GM19043 (cell line): ENCODE results near the gene FAM110A.
"Not testable (repeated sequence)": the region's sequence is repeated elsewhere in the genome, so short reads cannot be mapped to it uniquely, and the experiment has no call there.

ENCODE experiments used
- ATAC-seq: cut with Tn5 transposase; IDR thresholded peaks from one replicate; pipeline ENCODE4 v1.9.1; 2021; ENCODE audit warnings: low read depth; ENCODE audit not compliant: unreplicated experiment

FAM110A gene

DNA sequence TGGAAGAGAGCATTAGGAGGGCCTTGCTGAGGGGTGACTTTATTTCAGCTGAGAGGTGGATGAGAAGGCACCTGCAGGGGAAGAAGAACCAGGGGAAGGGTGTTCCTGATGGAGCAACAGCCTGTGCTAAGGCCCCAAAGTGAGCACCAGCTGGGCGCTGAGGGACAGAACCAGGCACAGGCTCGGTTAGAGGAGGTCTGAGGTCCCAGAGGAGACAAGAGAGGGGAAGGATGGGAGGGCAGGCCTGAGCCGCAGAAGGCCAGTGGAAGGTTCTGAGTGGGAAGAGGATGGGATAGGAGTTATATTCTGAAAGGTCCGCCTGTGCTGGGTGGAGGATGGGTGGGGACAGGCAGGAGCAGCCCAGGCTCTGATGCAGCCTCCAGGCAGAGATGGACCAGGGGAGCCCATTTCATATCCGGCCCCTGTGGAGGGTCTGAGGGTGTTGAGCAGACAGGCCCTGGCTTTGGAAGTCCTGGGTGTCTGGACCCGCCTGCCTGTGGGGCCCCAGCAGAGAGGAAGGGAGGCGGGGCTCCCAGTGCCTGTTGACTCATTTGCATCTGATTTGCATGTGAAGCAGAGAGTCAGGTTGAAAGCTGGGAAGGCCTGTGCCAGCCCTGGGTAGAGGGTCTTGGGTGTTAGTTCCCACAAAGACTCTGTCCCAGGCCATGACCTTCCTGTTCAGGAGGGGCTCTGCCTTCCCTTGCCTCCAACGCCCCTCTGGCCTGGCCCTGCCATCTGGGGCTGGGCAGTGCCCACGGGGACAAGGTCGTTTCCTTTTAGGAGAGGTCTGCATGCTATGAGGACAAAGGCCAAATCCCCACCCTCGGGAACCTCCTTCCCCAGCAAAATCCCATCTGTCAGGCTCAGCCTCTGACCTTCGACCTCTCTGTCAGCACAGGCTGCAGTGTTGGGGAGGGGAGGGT is 10.6 kb upstream of the FAM110A start:
- ATAC-seq: no peak

DNA sequence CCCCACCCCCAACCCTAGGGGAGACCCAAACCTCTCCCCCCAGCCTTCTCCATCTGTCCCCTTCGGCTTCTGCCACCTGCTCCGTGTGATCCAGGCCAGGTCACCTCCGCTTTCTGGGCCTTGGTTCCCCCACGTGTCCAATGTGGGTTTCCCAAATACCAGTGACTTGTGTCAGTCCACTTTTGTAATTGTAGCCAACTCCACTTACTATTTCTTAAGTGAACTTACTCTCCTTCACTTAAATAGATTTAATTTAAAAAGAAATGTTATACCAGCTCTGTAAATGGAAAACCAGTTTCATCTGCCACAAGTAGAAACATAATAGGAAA is 10.0 kb upstream of the FAM110A start:
- ATAC-seq: no peak

DNA sequence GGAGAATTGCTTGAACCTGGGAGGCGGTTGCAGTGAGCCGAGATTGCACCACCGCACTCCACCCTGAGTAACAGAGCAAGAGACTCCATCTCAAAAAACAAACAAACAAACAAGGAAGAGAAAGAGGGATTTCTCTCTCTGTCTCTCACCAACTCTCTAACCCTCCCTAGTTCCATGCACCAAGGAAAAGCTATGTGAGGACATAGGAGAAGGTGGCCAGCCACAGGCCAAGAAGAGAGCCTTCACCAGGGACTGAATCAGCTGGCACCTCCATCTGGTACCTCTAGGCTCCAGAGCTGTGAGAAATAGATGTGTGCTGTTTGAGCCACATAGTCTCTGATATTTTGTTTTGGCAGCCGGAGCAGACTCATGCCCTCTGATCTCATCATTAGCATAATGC is 9.0 kb upstream of the FAM110A start:
- ATAC-seq: no peak

DNA sequence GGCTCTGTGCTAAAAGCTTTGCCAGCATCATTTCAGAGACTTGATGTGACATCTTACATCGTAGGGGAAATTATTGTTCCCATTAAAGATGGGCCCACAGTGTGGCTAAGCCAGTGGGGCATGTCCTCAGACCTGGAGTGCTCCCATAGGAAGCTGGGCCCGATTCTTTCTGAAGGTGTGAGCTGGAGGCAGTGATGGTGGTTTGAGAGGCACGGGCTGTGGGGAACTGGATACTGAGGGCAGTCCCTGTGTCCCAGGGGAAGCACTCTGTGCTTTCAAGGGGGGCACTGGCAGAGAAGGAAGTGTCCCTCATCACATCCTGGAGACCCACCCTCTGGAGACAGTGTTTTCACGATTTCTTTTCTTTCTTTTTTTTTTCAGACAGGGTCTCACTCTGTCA is 8.6 kb upstream of the FAM110A start:
- no peak for ATAC-seq

DNA sequence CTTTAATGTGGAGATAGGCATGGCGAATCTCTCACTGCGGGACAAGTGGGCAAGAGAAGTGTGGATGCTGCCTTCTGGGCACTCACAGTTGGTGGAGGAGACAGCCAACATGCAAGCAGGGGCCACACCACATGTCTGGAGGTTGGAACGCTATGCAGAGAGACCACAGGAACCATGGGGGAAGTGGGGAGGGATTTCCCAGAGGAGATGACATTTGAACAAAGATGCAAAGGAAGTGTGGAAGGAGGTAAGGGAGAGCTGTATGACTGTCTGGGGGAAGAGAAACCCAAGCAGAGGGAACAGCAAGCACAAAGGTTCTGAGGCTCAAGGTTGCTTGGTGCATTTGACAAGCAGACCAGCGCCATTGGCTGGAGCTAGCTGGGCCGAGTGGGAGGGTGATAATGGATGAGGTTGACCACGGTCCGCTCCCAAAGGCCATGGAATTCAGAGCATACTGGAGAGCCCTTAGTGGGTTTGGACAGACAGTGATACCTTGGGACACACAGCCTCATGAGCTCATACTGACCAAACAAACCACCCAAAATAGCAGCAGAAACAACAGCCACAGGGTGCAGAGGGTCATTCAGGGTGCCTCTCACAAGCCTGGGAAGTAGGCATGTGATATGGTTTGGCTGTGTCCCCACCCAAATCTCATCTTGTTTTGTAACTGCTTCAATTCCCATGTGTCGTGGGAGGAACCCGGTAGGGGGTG is 7.6 kb upstream of the FAM110A start:
- no peak for ATAC-seq

DNA sequence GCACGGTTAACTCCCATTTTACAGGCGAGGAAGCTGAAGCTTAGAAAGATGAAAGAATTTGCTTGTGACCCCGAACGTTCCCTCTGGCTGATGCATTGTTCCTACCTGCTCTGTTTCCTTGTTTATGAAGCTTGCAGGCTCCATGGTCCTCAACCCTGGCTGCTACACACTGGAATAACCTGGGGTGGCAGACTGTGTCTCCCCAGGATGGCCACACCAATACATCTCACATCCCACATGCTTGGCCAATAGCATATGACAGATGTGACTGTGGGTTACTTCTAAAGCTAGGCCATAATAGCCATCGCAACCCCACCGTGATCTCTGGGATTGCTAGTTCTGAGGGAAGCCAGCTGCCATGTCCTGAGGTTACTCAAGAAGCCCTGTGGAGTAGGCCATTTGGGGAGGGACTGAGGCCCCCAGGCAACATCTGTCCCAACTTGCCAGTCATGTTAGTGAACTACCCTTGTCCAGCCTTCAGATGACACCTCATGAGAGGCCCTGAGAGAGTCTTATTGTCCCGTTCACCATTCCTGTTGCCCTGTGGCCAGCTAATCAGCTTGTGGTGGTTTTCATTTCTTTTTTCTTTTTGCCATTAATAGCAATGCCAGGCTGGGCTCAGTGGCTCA is 6.7 kb upstream of the FAM110A start:
- no peak for ATAC-seq

DNA sequence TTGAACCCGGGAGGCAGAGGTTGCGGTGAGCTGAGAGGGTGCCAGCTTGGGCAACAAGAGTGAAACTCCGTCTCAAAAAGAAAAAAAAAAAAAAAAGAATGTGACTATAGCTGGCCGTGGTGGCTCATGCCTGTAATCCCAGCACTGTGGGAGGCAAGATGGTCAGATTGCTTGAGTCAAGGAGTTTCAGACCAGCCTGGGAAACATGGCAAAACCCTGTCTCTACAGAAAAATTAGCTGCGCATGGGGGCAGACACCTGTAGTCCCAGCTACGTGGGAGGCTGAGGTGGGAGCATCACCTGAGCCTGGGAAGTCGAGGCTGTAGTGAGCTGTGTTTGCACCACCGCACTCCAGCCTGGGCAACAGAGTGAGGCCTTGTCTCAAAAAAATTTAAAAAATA is 5.5 kb upstream of the FAM110A start:
- not testable (repeated sequence) for ATAC-seq

DNA sequence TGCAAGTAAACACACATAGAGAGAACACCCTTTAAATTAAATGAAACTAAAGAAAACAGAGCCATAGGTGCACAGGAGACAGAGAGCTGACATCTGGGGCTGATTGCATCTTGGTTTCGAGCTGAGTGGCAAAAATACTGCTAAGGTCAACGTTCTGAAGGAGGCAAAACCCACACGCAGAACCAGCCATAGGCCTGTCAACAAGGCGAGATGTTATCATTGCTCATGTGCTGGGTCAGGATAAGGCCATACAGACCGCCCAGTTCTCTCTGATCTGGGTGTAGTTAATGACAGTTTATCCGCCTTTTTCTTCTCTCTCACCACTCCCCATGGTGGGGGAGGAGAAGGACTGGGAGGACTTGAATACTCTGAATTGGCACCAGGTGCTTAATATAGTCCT is 4.5 kb upstream of the FAM110A start:
- ATAC-seq: no peak

DNA sequence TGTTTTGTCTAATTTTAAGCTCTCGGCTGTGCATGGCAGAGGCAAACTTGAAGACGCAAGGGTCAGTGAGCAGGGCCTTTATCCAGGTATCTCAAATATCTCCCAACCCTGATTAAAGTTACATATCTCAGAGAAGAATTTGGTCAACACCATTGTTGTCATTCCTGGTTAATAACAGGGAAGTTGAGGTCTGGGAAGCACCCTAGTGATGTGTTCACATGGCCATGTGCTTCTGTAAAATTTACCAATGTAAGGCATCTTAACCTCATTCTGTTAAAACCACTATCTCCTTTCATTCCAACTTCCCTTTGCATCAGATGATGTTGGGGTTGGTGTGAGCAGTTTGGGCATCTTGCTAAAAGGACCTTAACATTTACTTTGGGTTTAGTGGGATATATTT is 4.0 kb upstream of the FAM110A start:
- ATAC-seq: no peak

DNA sequence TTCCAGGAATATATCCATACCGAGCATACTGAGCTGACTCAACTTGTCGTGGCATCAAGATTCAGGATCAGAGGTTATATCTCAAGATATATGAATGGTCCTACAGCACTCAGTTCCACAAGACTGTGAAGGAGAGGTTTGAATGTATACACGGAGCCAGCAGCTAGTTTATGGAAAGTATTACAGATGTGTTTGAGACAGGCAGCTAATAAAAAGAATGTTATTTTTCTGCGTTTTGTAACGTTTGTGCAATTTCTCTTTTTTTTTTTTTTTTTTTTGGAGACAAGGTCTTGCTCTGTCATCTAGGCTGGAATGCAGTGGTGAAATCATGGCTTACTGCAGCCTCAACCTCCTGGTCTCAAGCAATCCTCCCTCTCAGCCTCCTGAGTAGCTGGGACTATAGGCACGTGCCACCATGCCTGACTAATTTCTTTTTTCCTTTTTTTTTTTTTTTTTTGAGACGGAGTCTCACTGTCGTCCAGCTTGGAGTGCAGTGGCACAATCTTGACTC is 3.4 kb upstream of the FAM110A start:
- ATAC-seq: no peak

DNA sequence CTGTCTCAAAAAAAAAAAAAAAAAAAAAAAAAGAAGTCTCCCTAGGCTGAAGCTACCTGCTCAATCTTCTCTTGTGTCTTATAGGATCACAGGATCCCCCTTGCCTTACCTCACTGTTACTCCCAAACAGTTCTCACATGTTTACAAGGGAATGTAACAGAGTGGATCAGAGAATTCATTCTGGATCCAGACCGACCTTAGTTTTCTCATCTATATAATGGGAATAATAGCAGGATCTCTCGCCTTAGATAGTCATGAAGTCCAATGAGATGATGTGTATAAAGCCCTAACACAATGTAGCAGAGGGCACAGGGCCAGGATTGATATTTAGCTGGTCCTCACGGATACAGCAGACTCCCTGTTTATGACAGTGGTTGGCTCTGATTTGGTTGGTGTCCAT is 2.3 kb upstream of the FAM110A start:
- no peak for ATAC-seq

DNA sequence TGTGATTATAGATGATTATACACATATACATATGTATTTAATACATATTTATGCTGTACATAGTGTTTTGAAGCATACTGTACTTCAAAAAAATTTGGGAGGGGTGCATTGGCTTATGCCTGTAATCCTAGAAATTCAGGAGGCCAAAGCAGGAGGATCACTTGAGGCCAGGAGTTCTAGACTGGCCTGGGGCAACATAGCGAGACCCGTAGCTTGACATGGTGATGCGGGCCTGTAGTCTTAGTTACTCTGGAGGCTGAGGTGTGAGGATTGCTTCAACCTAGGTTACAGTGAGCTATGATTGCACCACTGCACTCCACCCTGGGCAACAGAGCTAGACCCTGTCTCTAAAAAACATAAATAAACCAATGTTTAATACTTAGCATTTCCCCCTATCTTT is 1.6 kb upstream of the FAM110A start:
- no peak for ATAC-seq

DNA sequence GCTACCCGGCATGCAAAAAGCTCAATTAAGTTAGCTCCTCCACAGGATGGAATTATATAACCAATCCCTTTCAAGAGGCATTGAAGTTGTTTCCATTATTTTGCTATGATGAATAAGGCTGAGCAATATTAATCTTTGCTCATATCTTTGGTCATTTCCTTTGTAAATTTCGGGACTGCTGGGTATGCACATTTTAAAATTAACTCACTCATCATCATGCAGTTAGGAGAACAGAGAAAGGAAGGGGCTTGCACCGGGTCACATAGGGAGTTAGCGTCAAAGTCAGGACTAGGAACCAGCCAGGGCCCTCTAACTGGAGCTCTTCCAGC is 430 bp upstream of the FAM110A start:
- no peak for ATAC-seq

DNA sequence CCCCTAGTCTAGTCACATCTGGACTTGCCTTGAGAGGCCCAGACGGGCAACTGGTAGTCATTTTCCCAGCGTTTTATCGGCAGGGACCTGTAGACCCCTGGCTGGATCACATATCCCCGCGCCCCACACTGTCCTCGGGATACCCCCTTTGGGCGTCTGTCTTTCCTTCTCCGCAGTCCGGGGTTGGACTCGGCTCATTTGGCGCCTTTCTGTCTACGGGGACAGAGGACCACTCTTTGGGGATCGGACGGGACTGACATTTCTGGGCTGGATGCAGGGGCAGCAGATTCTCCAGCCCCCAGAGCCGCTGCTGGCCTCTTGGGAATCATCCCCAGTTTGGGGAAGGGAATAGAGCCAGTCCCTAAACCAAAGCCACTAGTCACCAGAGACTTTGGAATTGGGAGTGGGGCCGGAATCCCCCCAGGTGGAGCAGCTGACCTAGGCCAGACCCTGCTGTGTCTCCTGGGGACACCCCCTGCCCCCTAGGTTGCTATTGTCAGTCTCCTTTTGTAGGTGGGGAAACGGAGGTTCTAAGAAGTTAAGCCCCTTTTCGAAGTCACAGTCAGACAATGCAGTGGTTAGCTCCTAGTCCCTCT is 734 bp downstream of the FAM110A start:
- no peak for ATAC-seq

DNA sequence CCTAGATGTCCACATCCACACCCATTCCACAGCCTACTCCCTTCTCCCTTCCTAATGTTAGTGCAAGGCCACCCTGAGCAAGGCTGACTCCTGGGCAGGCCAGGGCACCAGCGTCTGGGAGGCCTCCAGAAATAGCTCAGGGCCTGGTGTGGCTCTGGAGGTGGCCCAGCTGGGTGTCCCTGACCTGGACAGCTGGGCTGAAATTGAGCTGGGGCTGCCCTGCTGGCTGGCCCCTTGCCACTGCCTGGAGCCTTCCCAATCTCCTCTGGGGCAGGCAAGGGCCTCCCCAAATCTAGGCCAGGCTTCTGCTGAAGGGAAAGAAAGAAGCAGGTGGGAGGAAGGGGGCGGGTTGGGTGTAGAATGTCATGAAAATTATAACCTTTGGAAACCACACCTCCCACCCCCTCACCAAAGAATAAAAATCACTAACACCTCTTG is 2.1 kb downstream of the FAM110A start:
- ATAC-seq: no peak

DNA sequence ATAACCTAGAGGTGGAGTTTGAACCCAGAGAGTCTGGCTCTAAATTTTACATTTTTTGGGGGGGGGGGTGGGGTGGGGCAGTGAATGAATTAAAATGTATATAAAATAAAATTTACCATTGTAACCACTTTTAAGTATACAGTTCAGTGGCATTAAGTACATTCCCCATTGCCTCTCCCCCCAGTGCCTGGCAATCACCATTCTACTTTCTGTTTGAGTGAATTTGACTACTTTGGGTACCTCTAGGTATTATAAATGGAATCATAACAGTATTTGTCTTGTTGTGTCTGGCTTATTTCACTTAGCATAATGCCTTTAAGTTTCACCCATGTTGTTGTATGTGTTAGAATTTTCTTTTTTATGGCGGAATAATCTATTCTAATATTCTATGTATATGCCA is 2.7 kb downstream of the FAM110A start:
- ATAC-seq: no peak

DNA sequence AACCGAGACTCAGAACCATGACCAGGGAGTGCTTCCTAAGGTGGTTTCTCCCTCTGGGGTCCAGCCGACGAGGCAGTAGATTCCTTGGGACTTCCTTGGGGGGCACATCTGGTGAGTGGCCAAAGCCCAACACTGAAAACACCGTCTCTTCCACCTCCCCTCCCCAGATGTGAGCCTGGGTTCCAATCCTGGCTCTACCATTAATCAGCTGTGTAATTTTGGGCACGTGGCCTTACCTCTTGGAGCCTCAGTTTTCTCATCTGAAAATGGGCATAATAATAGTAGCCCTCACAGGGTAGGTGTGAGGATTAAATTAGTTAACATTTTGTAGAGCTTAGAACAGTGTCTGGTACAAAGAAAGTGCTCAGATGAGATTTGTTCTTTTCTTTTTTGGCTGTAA is 5.5 kb downstream of the FAM110A start:
- no peak for ATAC-seq

DNA sequence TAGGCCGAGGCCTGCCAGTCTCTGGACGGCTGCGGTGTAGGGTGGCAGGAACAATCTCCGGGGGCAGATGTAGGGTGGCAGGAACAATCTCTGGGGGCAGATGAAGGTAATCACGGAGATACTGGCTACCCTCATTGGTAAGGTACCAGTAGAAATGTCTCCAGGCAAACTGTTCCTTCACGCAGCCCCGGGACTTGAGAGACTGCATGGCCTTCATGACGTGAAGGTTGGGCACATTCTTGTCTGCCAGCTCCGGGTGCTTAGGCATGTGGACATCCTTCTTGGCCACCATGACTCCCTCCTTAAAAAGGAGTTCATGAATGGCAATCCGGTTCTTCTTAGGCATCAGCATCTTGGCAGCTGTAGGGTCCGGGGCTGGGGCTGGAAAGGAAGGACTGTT is 6.1 kb downstream of the FAM110A start:
- ATAC-seq: no peak

DNA sequence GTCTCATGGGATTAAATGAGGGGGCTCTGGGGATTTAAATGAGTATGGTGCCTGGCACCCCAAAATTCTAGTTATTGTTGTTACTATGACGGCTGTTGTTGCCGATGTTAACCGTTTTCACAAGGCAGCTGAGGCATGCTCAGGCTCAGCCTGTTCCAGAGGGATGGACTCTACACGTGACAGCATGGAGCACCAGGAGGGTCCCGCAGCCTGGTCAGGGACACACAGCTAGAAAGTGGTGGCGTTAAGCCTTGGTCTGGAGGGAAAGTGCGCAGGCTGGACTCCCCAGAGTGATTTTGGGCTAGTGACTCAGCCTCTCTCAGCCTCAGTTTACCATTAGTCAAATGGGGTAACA is 7.0 kb downstream of the FAM110A start:
- ATAC-seq: no peak

DNA sequence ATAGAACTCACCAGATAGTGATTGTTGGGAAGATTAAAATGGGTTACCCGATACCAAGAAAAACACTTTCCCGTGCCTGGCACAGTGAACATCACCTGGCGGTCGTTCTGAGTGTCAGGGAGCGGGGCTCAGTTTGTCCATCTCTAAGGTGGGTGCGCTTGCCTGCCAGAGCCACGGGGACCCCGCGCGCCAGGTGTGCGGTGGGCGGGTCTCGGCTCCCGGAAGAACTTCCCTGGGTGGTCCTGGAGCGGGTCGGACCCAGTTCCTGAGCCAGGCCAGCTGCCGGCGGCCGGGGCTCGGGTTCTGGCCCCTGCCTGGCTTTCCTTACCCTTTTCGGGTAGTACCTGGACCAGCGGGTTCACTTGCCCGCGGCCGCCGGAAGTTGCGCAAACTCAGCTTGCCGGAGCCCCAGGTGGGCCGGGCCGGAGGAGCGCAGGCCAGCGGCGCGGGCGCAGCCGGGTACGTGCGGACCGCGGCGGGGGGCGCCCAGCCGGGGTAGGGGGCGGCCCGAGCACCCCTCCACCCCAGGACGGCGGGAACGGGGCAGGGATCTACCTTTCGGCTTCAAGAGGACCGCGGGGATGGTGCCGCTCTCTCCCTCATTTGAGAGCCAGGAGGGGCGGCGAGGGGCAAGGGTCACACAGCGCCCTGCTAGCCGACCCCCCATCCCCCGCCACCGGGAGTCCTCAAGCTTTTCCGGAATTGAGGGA is 7.5 kb downstream of the FAM110A start:
- no peak for ATAC-seq
